HEK293 (cell line): ENCODE data around the gene TLX3.
A peak's percentile ranks its signal among the peaks of the same experiment; 100 is the strongest.

ENCODE experiments used
- CTCF ChIA-PET: fragments of 350-600 bp; formaldehyde crosslinking; extraction: SDS; loops from one replicate; lab custom pipeline; 2021; ENCODE audit warnings: antibody characterized with exemption; lab: Yijun Ruan, JAX
- POLR2A ChIA-PET: fragments of 300-600 bp; formaldehyde crosslinking; extraction: SDS; loops from one replicate; lab custom pipeline; 2020; ENCODE audit warnings: antibody characterized with exemption, inconsistent platforms; lab: Yijun Ruan, JAX
- H3K27ac ChIP-seq: fragments of 200-500 bp; sonication (Bioruptor generic); 2 replicates; pipeline ENCODE4 v1.5.1; 2014; ENCODE audit warnings: low read depth, low read length, control low read depth, inconsistent platforms; ENCODE audit errors: extremely low read depth
- H3K36me3 ChIP-seq, 2 experiments: fragments of 200-500 bp in 1 of 2; sonication (Bioruptor generic) in 1 of 2; 1 replicate in 1 of 2; 2 replicates in 1 of 2; pipeline ENCODE4 v1.5.1; 2014 to 2017; ENCODE audit warnings: inconsistent platforms in 2 of 2, low read length in 2 of 2; ENCODE audit not compliant: control insufficient read depth in 2 of 2, insufficient read depth in 1 of 2
- H3K4me1 ChIP-seq: fragments of 200-500 bp; sonication (Bioruptor generic); 2 replicates; pipeline ENCODE4 v1.5.1; 2014; ENCODE audit warnings: mild to moderate bottlenecking, low read length, inconsistent platforms; ENCODE audit not compliant: control insufficient read depth, insufficient read depth
- H3K4me3 ChIP-seq: 2 replicates; pipeline ENCODE4 v1.5.1; 2011; ENCODE audit warnings: low read depth, mild to moderate bottlenecking, control low read depth, low read length, moderate library complexity
- H3K9me3 ChIP-seq: fragments of 200-500 bp; sonication (Bioruptor generic); 2 replicates; pipeline ENCODE4 v1.5.1; 2014; ENCODE audit warnings: low read depth, low read length, inconsistent platforms; ENCODE audit not compliant: control insufficient read depth, insufficient read depth
- BCL11A ChIP-seq: fragments of 450-650 bp; formaldehyde crosslinking; IDR thresholded peaks from 2 replicates; pipeline ENCODE4 v1.5.1; 2016; ENCODE audit warnings: low read depth, missing biosample characterization, missing genetic modification characterization
- GFI1B ChIP-seq: fragments of 450-650 bp; formaldehyde crosslinking; IDR thresholded peaks from 2 replicates; pipeline ENCODE4 v1.5.1; 2016; ENCODE audit warnings: missing biosample characterization, missing genetic modification characterization
- GLI4 ChIP-seq: fragments of 450-650 bp; formaldehyde crosslinking; IDR thresholded peaks from 2 replicates; pipeline ENCODE4 v1.5.1; 2016; ENCODE audit warnings: missing biosample characterization, missing genetic modification characterization
- IKZF3 ChIP-seq: fragments of 450-650 bp; IDR thresholded peaks from 2 replicates; pipeline ENCODE4 v1.5.0; 2018; ENCODE audit warnings: missing biosample characterization, mild to moderate bottlenecking, missing genetic modification characterization, moderate library complexity
- PRDM1 ChIP-seq: fragments of 450-650 bp; formaldehyde crosslinking; IDR thresholded peaks from 2 replicates; pipeline ENCODE4; 2016; ENCODE audit warnings: missing biosample characterization, missing genetic modification characterization
- SALL2 ChIP-seq: fragments of 450-650 bp; formaldehyde crosslinking; IDR thresholded peaks from 2 replicates; pipeline ENCODE4 v1.5.0; 2017; ENCODE audit warnings: missing biosample characterization, mild to moderate bottlenecking, missing genetic modification characterization, borderline replicate concordance
- SETDB1 ChIP-seq: IDR thresholded peaks from one replicate; pipeline ENCODE4 v1.6.1; 2017; ENCODE audit warnings: mild to moderate bottlenecking, low read length, moderate library complexity, mixed read lengths; ENCODE audit not compliant: insufficient read length
- TRIM28 ChIP-seq: IDR thresholded peaks from 2 replicates; pipeline ENCODE4 v1.6.1; 2011; ENCODE audit warnings: low read length, control low read depth, borderline replicate concordance
- WT1 ChIP-seq: fragments of 450-650 bp; formaldehyde crosslinking; IDR thresholded peaks from 2 replicates; pipeline ENCODE4 v1.5.1; 2016; ENCODE audit warnings: missing biosample characterization, missing genetic modification characterization
- ZBTB1 ChIP-seq: fragments of 450-650 bp; formaldehyde crosslinking; IDR thresholded peaks from 2 replicates; pipeline ENCODE4 v1.5.1; 2016; ENCODE audit warnings: missing biosample characterization, missing genetic modification characterization
- ZBTB17 ChIP-seq: fragments of 450-650 bp; formaldehyde crosslinking; IDR thresholded peaks from 2 replicates; pipeline ENCODE4 v1.5.1; 2016; ENCODE audit warnings: missing biosample characterization, missing genetic modification characterization
- ZFP41 ChIP-seq: fragments of 450-650 bp; formaldehyde crosslinking; IDR thresholded peaks from 2 replicates; pipeline ENCODE4 v1.5.1; 2016; ENCODE audit warnings: missing biosample characterization, missing genetic modification characterization, borderline replicate concordance
- ZNF202 ChIP-seq: fragments of 450-650 bp; formaldehyde crosslinking; IDR thresholded peaks from 2 replicates; pipeline ENCODE4 v1.5.1; 2016; ENCODE audit warnings: missing biosample characterization, missing genetic modification characterization, borderline replicate concordance
- ZNF221 ChIP-seq: fragments of 450-650 bp; formaldehyde crosslinking; IDR thresholded peaks from 2 replicates; pipeline ENCODE4 v1.5.1; 2017; ENCODE audit warnings: missing biosample characterization, missing genetic modification characterization, borderline replicate concordance
- ZNF266 ChIP-seq: fragments of 450-650 bp; formaldehyde crosslinking; IDR thresholded peaks from 2 replicates; pipeline ENCODE4 v1.5.1; 2016; ENCODE audit warnings: missing biosample characterization, missing genetic modification characterization, low read depth
- ZNF292 ChIP-seq: fragments of 450-650 bp; formaldehyde crosslinking; IDR thresholded peaks from 2 replicates; pipeline ENCODE4 v1.5.1; 2016; ENCODE audit warnings: low read depth, missing biosample characterization, missing genetic modification characterization, borderline replicate concordance
- ZNF341 ChIP-seq: fragments of 450-650 bp; formaldehyde crosslinking; IDR thresholded peaks from 2 replicates; pipeline ENCODE4; 2016; ENCODE audit warnings: low read depth, missing biosample characterization, missing genetic modification characterization
- ZNF350 ChIP-seq: fragments of 450-650 bp; formaldehyde crosslinking; IDR thresholded peaks from 2 replicates; pipeline ENCODE4 v1.5.0; 2017; ENCODE audit warnings: missing biosample characterization, mild to moderate bottlenecking, missing genetic modification characterization
- ZNF391 ChIP-seq: fragments of 450-650 bp; formaldehyde crosslinking; IDR thresholded peaks from 2 replicates; pipeline ENCODE4 v1.5.1; 2016; ENCODE audit warnings: low read depth, missing biosample characterization, missing genetic modification characterization, borderline replicate concordance
- ZNF433 ChIP-seq: fragments of 450-650 bp; formaldehyde crosslinking; IDR thresholded peaks from 2 replicates; pipeline ENCODE4 v1.5.1; 2016; ENCODE audit warnings: missing biosample characterization, missing genetic modification characterization, low read depth
- ZNF555 ChIP-seq: fragments of 450-650 bp; formaldehyde crosslinking; conservative IDR thresholded peaks from 2 replicates; pipeline ENCODE4 v1.5.1; 2017; ENCODE audit warnings: missing biosample characterization, mild to moderate bottlenecking, missing genetic modification characterization, inconsistent platforms
- ZNF558 ChIP-seq: fragments of 450-650 bp; formaldehyde crosslinking; IDR thresholded peaks from 2 replicates; pipeline ENCODE4 v1.5.1; 2016; ENCODE audit warnings: missing biosample characterization, missing genetic modification characterization
- ZNF654 ChIP-seq: fragments of 450-650 bp; formaldehyde crosslinking; IDR thresholded peaks from 2 replicates; pipeline ENCODE4 v1.5.1; 2016; ENCODE audit warnings: low read depth, missing biosample characterization, missing genetic modification characterization
- ZNF792 ChIP-seq: fragments of 450-650 bp; formaldehyde crosslinking; IDR thresholded peaks from 2 replicates; pipeline ENCODE4 v1.5.1; 2016; ENCODE audit warnings: missing biosample characterization, missing genetic modification characterization
- TF ChIP-seq, protein P1 (sequence below): fragments of 450-650 bp; formaldehyde crosslinking; IDR thresholded peaks from 2 replicates; pipeline ENCODE4 v1.5.1; 2016; ENCODE audit warnings: missing biosample characterization, missing genetic modification characterization, low read depth
- TF ChIP-seq, protein P2 (sequence below): fragments of 450-650 bp; formaldehyde crosslinking; IDR thresholded peaks from 2 replicates; pipeline ENCODE4 v1.5.1; 2016; ENCODE audit warnings: missing biosample characterization, missing genetic modification characterization
- TF ChIP-seq, protein P3 (sequence below): fragments of 450-650 bp; formaldehyde crosslinking; IDR thresholded peaks from 2 replicates; pipeline ENCODE4 v1.5.1; 2016; ENCODE audit warnings: missing biosample characterization, missing genetic modification characterization
- TF ChIP-seq, protein P4 (sequence below): fragments of 450-650 bp; formaldehyde crosslinking; IDR thresholded peaks from 2 replicates; pipeline ENCODE4 v1.5.1; 2016; ENCODE audit warnings: missing biosample characterization, missing genetic modification characterization
- TF ChIP-seq, protein P5 (sequence below): fragments of 450-650 bp; formaldehyde crosslinking; IDR thresholded peaks from 2 replicates; pipeline ENCODE4 v1.5.1; 2016; ENCODE audit warnings: missing biosample characterization, missing genetic modification characterization

TLX3 gene

DNA sequence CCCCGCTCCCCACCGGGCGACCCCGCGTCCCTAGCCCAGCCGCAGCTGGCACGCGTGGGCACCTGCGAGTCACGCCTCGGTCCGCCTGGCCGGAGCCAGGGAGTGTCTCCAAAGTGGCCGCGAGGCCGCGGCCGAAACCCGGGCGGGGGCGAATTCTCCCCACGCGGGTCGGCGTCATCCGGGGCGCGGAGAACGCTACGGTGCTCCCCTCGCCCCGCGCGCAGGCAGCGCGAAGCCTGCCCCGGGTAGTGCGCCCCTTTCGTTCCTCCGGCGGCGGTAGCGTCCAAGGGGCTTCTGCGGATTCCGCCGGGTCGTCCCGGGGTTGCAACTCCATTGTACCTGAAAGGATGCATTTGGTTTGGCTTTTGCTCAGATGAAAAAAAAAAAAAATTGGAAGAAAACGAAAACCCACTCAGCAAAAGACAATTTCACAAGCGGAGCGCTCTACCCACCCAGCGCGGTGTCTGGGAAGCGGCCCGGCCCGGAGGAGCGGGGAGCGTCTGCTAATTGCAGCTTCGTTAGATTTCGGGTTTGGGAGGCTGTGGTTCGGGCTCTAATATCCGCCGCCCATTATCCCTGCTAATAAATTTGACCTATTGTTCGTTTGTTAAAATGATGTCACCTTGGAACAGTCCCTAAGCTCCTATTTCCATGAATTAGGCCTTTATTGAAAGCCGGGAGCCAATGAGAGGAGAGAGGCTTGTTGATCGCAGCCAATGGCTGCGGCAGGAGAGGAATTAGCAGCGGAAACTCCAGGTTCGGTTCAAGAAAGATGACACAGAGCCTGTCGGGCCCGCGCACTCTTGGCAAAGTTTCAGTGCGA lies at the start of gene TLX3:
TLX3 (plus strand) TSS at position 796 of the 823 bp plus-strand sequence. CDS start 118 bp downstream, outside the sequence.
- peak within 1 kb of the TSS; percentile 59 for H3K4me3 ChIP-seq
- peak within 1 kb of the TSS; percentile 74; the same call in 1 of the 2 replicates for H3K27ac ChIP-seq
- peaks cover 8% of the 10 kb centered on the region for H3K4me1 ChIP-seq
- peaks cover 3 to 8% of the 10 kb centered on the region in 2 experiments; a peak in 2 of 3 replicates for H3K36me3 ChIP-seq
- no peaks in the 10 kb centered on the region for H3K9me3 ChIP-seq
- ChIA-PET CTCF (interaction anchor here (0.6 to 1.2 kb wide), 5 partner anchors 17 to 816 kb away, joined by 3 to 5 read pairs (median 3); no protein-coding TSS in a partner anchor), POLR2A (interaction anchor here (0.6 to 1.5 kb wide), 8 partner anchors 9 to 531 kb away, joined by 3 to 8 read pairs (median 3); partner anchors contain the start of gene NPM1)
- TF ChIP-seq ZNF292 (no peak), BCL11A (tag by site-specific recombination) (no peak; the same call in 1 of the 2 replicates), ZNF202 (tag by site-specific recombination) (no peak), ZFP41 (tag by site-specific recombination) (no peak), ZBTB17 (peak; percentile 86), IKZF3 (peak; percentile 82; the same call in 1 of the 2 replicates), ZNF221 (no peak), GFI1B (no peak), ZNF433 (no peak), ZNF350 (tag by site-specific recombination) (no peak; the same call in none of the 2 replicates), ZNF792 (no peak), ZBTB1 (no peak), ZNF555 (tag by site-specific recombination) (no peak), PRDM1 (tag by site-specific recombination) (0 out of 2 replicates have a peak, but pooled peaks have one; percentile 19), GLI4 (tag by site-specific recombination) (no peak), ZNF654 (no peak), TRIM28 (no peak), ZNF341 (tag by site-specific recombination) (no peak; the same call in 1 of the 2 replicates), ZNF391 (tag by site-specific recombination) (0 out of 2 replicates have a peak, but pooled peaks have one; percentile 55), SALL2 (tag by site-specific recombination) (no peak), SETDB1 (no peak), ZNF558 (0 out of 2 replicates have a peak, but pooled peaks have one; percentile 22), ZNF266 (no peak), WT1 (tag by site-specific recombination) (0 out of 2 replicates have a peak, but pooled peaks have one; percentile 30)
- TF ChIP-seq, protein P1, sequence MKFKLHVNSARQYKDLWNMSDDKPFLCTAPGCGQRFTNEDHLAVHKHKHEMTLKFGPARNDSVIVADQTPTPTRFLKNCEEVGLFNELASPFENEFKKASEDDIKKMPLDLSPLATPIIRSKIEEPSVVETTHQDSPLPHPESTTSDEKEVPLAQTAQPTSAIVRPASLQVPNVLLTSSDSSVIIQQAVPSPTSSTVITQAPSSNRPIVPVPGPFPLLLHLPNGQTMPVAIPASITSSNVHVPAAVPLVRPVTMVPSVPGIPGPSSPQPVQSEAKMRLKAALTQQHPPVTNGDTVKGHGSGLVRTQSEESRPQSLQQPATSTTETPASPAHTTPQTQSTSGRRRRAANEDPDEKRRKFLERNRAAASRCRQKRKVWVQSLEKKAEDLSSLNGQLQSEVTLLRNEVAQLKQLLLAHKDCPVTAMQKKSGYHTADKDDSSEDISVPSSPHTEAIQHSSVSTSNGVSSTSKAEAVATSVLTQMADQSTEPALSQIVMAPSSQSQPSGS (tag by site-specific recombination) = peak; percentile 95
- TF ChIP-seq, protein P2, sequence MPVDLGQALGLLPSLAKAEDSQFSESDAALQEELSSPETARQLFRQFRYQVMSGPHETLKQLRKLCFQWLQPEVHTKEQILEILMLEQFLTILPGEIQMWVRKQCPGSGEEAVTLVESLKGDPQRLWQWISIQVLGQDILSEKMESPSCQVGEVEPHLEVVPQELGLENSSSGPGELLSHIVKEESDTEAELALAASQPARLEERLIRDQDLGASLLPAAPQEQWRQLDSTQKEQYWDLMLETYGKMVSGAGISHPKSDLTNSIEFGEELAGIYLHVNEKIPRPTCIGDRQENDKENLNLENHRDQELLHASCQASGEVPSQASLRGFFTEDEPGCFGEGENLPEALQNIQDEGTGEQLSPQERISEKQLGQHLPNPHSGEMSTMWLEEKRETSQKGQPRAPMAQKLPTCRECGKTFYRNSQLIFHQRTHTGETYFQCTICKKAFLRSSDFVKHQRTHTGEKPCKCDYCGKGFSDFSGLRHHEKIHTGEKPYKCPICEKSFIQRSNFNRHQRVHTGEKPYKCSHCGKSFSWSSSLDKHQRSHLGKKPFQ (tag by site-specific recombination) = no peak
- TF ChIP-seq, protein P3, sequence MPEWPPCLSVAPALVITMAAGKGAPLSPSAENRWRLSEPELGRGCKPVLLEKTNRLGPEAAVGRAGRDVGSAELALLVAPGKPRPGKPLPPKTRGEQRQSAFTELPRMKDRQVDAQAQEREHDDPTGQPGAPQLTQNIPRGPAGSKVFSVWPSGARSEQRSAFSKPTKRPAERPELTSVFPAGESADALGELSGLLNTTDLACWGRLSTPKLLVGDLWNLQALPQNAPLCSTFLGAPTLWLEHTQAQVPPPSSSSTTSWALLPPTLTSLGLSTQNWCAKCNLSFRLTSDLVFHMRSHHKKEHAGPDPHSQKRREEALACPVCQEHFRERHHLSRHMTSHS (tag by site-specific recombination) = no peak
- TF ChIP-seq, protein P4, sequence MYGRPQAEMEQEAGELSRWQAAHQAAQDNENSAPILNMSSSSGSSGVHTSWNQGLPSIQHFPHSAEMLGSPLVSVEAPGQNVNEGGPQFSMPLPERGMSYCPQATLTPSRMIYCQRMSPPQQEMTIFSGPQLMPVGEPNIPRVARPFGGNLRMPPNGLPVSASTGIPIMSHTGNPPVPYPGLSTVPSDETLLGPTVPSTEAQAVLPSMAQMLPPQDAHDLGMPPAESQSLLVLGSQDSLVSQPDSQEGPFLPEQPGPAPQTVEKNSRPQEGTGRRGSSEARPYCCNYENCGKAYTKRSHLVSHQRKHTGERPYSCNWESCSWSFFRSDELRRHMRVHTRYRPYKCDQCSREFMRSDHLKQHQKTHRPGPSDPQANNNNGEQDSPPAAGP (tag by site-specific recombination) = no peak
- TF ChIP-seq, protein P5, sequence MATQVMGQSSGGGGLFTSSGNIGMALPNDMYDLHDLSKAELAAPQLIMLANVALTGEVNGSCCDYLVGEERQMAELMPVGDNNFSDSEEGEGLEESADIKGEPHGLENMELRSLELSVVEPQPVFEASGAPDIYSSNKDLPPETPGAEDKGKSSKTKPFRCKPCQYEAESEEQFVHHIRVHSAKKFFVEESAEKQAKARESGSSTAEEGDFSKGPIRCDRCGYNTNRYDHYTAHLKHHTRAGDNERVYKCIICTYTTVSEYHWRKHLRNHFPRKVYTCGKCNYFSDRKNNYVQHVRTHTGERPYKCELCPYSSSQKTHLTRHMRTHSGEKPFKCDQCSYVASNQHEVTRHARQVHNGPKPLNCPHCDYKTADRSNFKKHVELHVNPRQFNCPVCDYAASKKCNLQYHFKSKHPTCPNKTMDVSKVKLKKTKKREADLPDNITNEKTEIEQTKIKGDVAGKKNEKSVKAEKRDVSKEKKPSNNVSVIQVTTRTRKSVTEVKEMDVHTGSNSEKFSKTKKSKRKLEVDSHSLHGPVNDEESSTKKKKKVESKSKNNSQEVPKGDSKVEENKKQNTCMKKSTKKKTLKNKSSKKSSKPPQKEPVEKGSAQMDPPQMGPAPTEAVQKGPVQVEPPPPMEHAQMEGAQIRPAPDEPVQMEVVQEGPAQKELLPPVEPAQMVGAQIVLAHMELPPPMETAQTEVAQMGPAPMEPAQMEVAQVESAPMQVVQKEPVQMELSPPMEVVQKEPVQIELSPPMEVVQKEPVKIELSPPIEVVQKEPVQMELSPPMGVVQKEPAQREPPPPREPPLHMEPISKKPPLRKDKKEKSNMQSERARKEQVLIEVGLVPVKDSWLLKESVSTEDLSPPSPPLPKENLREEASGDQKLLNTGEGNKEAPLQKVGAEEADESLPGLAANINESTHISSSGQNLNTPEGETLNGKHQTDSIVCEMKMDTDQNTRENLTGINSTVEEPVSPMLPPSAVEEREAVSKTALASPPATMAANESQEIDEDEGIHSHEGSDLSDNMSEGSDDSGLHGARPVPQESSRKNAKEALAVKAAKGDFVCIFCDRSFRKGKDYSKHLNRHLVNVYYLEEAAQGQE (tag by site-specific recombination) = no peak
